A673 (cell line): Measurements from ENCODE around the gene MIS18BP1. TPM values are rescaled to one million over a fixed set of nuclear protein-coding genes. Genes with fewer than 3 reads are reported as not detected.

Experiments
- BruUV-seq: library from RNA; stranded (reverse); fragments of 400-500 nt; replicated peaks from 2 replicates; lab custom pipeline; 2021; lab: Mats Ljungman, UMichigan
- CTCF ChIA-PET: fragments of 300-600 bp; sonication (Branson Sonifier 250); formaldehyde crosslinking; loops from one replicate; lab custom pipeline; 2022; ENCODE audit warnings: antibody characterized with exemption; lab: Charles Lee
- POLR2A ChIA-PET: fragments of 300-600 bp; sonication (Branson Sonifier 250); formaldehyde crosslinking; loops from one replicate; lab custom pipeline; 2022; ENCODE audit warnings: antibody characterized with exemption; ENCODE audit not compliant: low non-redundant PET; lab: Charles Lee
- DNase-seq: peaks from one replicate; pipeline ENCODE4 v3.0.0-alpha.2; 2015; ENCODE audit warnings: low spot score
- H3K27ac ChIP-seq: fragments of 200-600 bp; sonication (generic); 2 replicates; pipeline ENCODE4 v1.5.1; 2016; ENCODE audit warnings: mixed run types, low read depth, mild to moderate bottlenecking, mixed read lengths, antibody characterized with exemption, low read length; ENCODE audit not compliant: poor library complexity, severe bottlenecking
- H3K27me3 ChIP-seq: fragments of 200-600 bp; sonication (generic); replicated peaks from 2 replicates; pipeline ENCODE4 v1.6.1; 2017; ENCODE audit warnings: mixed run types, low read depth, mild to moderate bottlenecking, mixed read lengths, antibody characterized with exemption, low read length; ENCODE audit not compliant: insufficient read depth, poor library complexity
- H3K36me3 ChIP-seq: fragments of 200-600 bp; sonication (generic); 2 replicates; pipeline ENCODE4 v1.6.1; 2016; ENCODE audit warnings: mixed run types, mild to moderate bottlenecking, mixed read lengths, antibody characterized with exemption, low read length; ENCODE audit not compliant: insufficient read depth, poor library complexity, severe bottlenecking
- H3K4me1 ChIP-seq: fragments of 200-600 bp; sonication (generic); 2 replicates; pipeline ENCODE4 v1.6.1; 2017; ENCODE audit warnings: mixed run types, mild to moderate bottlenecking, mixed read lengths, antibody characterized with exemption, low read length; ENCODE audit not compliant: insufficient read depth, poor library complexity, severe bottlenecking
- H3K4me3 ChIP-seq: fragments of 200-600 bp; sonication (generic); 2 replicates; pipeline ENCODE4 v1.5.1; 2016; ENCODE audit warnings: low read depth, mixed run types, mild to moderate bottlenecking, mixed read lengths, low read length; ENCODE audit not compliant: poor library complexity, severe bottlenecking
- H3K9me3 ChIP-seq: fragments of 200-600 bp; sonication (generic); 2 replicates; pipeline ENCODE4 v1.6.1; 2016; ENCODE audit warnings: mixed run types, low read depth, mild to moderate bottlenecking, mixed read lengths, antibody characterized with exemption, low read length; ENCODE audit not compliant: poor library complexity, severe bottlenecking
- CTCF ChIP-seq: fragments of 300-800, 200-600 bp; sonication (generic); conservative IDR thresholded peaks from 2 replicates; pipeline ENCODE4 v1.5.1; 2017; ENCODE audit warnings: low read depth, mild to moderate bottlenecking, antibody characterized with exemption, low read length, moderate library complexity, mixed read lengths
- EZH2 ChIP-seq: fragments of 200-600 bp; sonication (generic); IDR thresholded peaks from 2 replicates; pipeline ENCODE4 v1.6.1; 2017; ENCODE audit warnings: borderline replicate concordance, low read depth, mild to moderate bottlenecking, mixed read lengths, antibody characterized with exemption, low read length; ENCODE audit not compliant: poor library complexity, severe bottlenecking
- intact Hi-C: fragments of 100-400 bp; cut with micrococcal nuclease; formaldehyde crosslinking; loops from one replicate; pipeline ENCODE4 v1.10.0; 2022; ENCODE audit not compliant: unreplicated experiment
- total RNA-seq: library from RNA; stranded (reverse); gene quantifications from 2 replicates; pipeline ENCODE4 v1.2.3, GENCODE V29; 2021

Gene MIS18BP1
- total RNA-seq, 1 experiment from 2014 or later, result 63.0 TPM

- Histone ChIP-seq H3K27me3 (no peaks in the 10 kb centered on the region), H3K36me3 (no peaks in the 10 kb centered on the region), H3K4me3 (no peak overlapping the region), H3K4me1 (no peaks in the 10 kb centered on the region), H3K9me3 (peaks cover 18% of the 10 kb centered on the region), H3K27ac (no peak overlapping the region)
- POLR2A ChIA-PET, result no interaction called here
- TF ChIP-seq EZH2, result no peak
- TF ChIP-seq CTCF, result no peak
- no TSS peak for BruUV-seq
- intact Hi-C loops, result no loop called here
- DNase-seq, result no peak
- CTCF ChIA-PET, result interaction anchor here (1.0 kb wide), 1 partner anchor 10 kb away, joined by 5 read pairs; no protein-coding TSS in a partner anchor
Observed at GRCh38 chr14:45258073-45258472, 5.1 kb upstream of the MIS18BP1 start.

GRCh38 chr14:45254771-45255170 is 1.8 kb upstream of the MIS18BP1 start:
- H3K27ac ChIP-seq, result no peak overlapping the region
- H3K36me3 ChIP-seq, result no peaks in the 10 kb centered on the region
- peaks cover 18% of the 10 kb centered on the region for H3K9me3 ChIP-seq
- H3K4me1 ChIP-seq, result peaks cover 10% of the 10 kb centered on the region
- no peaks in the 10 kb centered on the region for H3K27me3 ChIP-seq
- DNase-seq, result no peak
- intact Hi-C loops, result no loop called here
- CTCF ChIA-PET, result no interaction called here
- POLR2A ChIA-PET, result no interaction called here
- no TSS peak for BruUV-seq
- H3K4me3 ChIP-seq, result no peak overlapping the region
- TF ChIP-seq EZH2, result no peak
- no peak for TF ChIP-seq CTCF

GRCh38 chr14:45253754-45254310 is 830 bp upstream of the MIS18BP1 start:
- intact Hi-C loops, result loop anchor here (2.0 kb wide), 1 partner anchor 119 kb away; the partner anchor contains the start of genes FANCM and FKBP3
- TSS peak; percentile 95 for BruUV-seq
- TF ChIP-seq EZH2 (no peak), CTCF (no peak)
- H3K36me3 ChIP-seq, result no peaks in the 10 kb centered on the region
- H3K9me3 ChIP-seq, result peaks cover 13% of the 10 kb centered on the region
- no peak for DNase-seq
- peak overlapping the region; percentile 87 for H3K27ac ChIP-seq
- POLR2A ChIA-PET, result no interaction called here
- H3K4me3 ChIP-seq, result peak overlapping the region; percentile 86
- H3K27me3 ChIP-seq, result no peaks in the 10 kb centered on the region
- CTCF ChIA-PET, result interaction anchor here (0.9 kb wide), 1 partner anchor 15 kb away, joined by 7 read pairs; no protein-coding TSS in a partner anchor
- peaks cover 10% of the 10 kb centered on the region for H3K4me1 ChIP-seq
